ENCODE results near the gene CITED2.
"Not testable (repeated sequence)": the region's sequence is repeated elsewhere in the genome, so short reads cannot be mapped to it uniquely, and the experiment has no call there.

CITED2 gene

GRCh38 chr6:139374357-139375225 lies at the start of gene CITED2:
Gene CITED2, minus strand, starts transcription at chr6:139374648. Its CDS starts 704 bp downstream, at chr6:139373944.
- DNase-seq (ENCODE audit: low read depth), result peak; percentile 97

GRCh38 chr6:139423037-139423703 lies 48.7 kb upstream of the CITED2 start:
- DNase-seq (ENCODE audit: low read depth), result no peak

- DNase-seq (ENCODE audit: low read depth), result no peak
Measured at GRCh38 chr6:139422105-139423036, 47.9 kb upstream of the CITED2 start.

GRCh38 chr6:139418481-139419132 lies 44.2 kb upstream of the CITED2 start:
- DNase-seq (ENCODE audit: low read depth), result no peak

- DNase-seq (ENCODE audit: low read depth), result peak; percentile 33
Measured at GRCh38 chr6:139416146-139416545, 41.7 kb upstream of the CITED2 start.

GRCh38 chr6:139415365-139415764 lies 40.9 kb upstream of the CITED2 start:
- DNase-seq (ENCODE audit: low read depth), result no peak

GRCh38 chr6:139412103-139412502 lies 37.7 kb upstream of the CITED2 start:
- DNase-seq (ENCODE audit: low read depth), result not testable (repeated sequence)

GRCh38 chr6:139409026-139409425 lies 34.6 kb upstream of the CITED2 start:
- peak; percentile 87 for DNase-seq (ENCODE audit: low read depth)

- peak; percentile 98 for DNase-seq (ENCODE audit: low read depth)
Measured at GRCh38 chr6:139407718-139408222, 33.3 kb upstream of the CITED2 start.

GRCh38 chr6:139406577-139407343 lies 32.3 kb upstream of the CITED2 start:
- DNase-seq (ENCODE audit: low read depth), result no peak

- DNase-seq (ENCODE audit: low read depth), result peak; percentile 98
Measured at GRCh38 chr6:139402876-139403386, 28.5 kb upstream of the CITED2 start.

- DNase-seq (ENCODE audit: low read depth), result no peak
Measured at GRCh38 chr6:139398658-139399057, 24.2 kb upstream of the CITED2 start.

GRCh38 chr6:139395891-139396301 lies 21.4 kb upstream of the CITED2 start:
- no peak for DNase-seq (ENCODE audit: low read depth)

GRCh38 chr6:139395371-139395770 lies 20.9 kb upstream of the CITED2 start:
- DNase-seq (ENCODE audit: low read depth), result no peak

GRCh38 chr6:139394027-139394649 lies 19.7 kb upstream of the CITED2 start:
- DNase-seq (ENCODE audit: low read depth), result no peak

- DNase-seq (ENCODE audit: low read depth), result peak; percentile 80
Measured at GRCh38 chr6:139392794-139393193, 18.3 kb upstream of the CITED2 start.

GRCh38 chr6:139391709-139392108 lies 17.3 kb upstream of the CITED2 start:
- no peak for DNase-seq (ENCODE audit: low read depth)

- no peak for DNase-seq (ENCODE audit: low read depth)
Measured at GRCh38 chr6:139390447-139390846, 16.0 kb upstream of the CITED2 start.

GRCh38 chr6:139388384-139388783 lies 13.9 kb upstream of the CITED2 start:
- DNase-seq (ENCODE audit: low read depth), result no peak

- no peak for DNase-seq (ENCODE audit: low read depth)
Measured at GRCh38 chr6:139386404-139386803, 12.0 kb upstream of the CITED2 start.

Data from EH (cell line).